Panc1 (cell line): ENCODE measurements around the gene HIGD1C. TPM values are rescaled to one million over a fixed set of nuclear protein-coding genes. Genes with fewer than 3 reads are reported as not detected.

ENCODE experiments used
- ATAC-seq: fragments of 200-7000 bp; cut with Tn5 transposase; 2 replicates; pipeline ENCODE4 v1.9.1; 2020; ENCODE audit warnings: mild to moderate bottlenecking, moderate library complexity
- BruUV-seq: library from RNA; stranded (reverse); fragments of 400-500 nt; replicated peaks from 2 replicates; lab custom pipeline; 2021; lab: Mats Ljungman, UMichigan
- CTCF ChIA-PET: fragments of 300-600 bp; sonication (Branson Sonifier 250); formaldehyde crosslinking; loops from one replicate; lab custom pipeline; 2022; ENCODE audit warnings: antibody characterized with exemption; lab: Charles Lee
- POLR2A ChIA-PET: fragments of 300-600 bp; sonication (Branson Sonifier 250); formaldehyde crosslinking; loops from one replicate; lab custom pipeline; 2022; ENCODE audit warnings: antibody characterized with exemption; lab: Charles Lee
- DNase-seq: peaks from one replicate; pipeline ENCODE4 v3.0.0-alpha.2; 2010; ENCODE audit warnings: low read depth, low spot score
- H3K27ac ChIP-seq: 2 replicates; pipeline ENCODE4 v1.5.1; 2011; ENCODE audit warnings: mild to moderate bottlenecking, low read length, inconsistent platforms
- H3K27me3 ChIP-seq: fragments of 200-500 bp; sonication (Bioruptor generic); 2 replicates; pipeline ENCODE4 v1.6.0; 2014; ENCODE audit warnings: low read length, inconsistent platforms; ENCODE audit not compliant: control insufficient read depth, insufficient read depth
- H3K36me3 ChIP-seq: fragments of 200-500 bp; sonication (Bioruptor generic); 2 replicates; pipeline ENCODE4 v1.5.1; 2014; ENCODE audit warnings: inconsistent platforms, mild to moderate bottlenecking, low read length, moderate library complexity; ENCODE audit not compliant: control insufficient read depth, insufficient read depth
- H3K4me1 ChIP-seq: 2 replicates; pipeline ENCODE4 v1.5.1; 2011; ENCODE audit warnings: inconsistent platforms, mild to moderate bottlenecking, low read length, moderate library complexity; ENCODE audit not compliant: control insufficient read depth, insufficient read depth
- H3K4me3 ChIP-seq, 2 experiments: 2 replicates each; pipeline ENCODE4 v1.5.1; 2011 to 2012; ENCODE audit warnings: low read depth in 2 of 2, low read length in 2 of 2, mild to moderate bottlenecking in 2 of 2, inconsistent platforms in 1 of 2, moderate library complexity in 1 of 2
- H3K9me3 ChIP-seq: fragments of 200-500 bp; sonication (Bioruptor generic); 2 replicates; pipeline ENCODE4 v1.5.1; 2014; ENCODE audit warnings: low read depth, mild to moderate bottlenecking, inconsistent platforms, low read length, moderate library complexity; ENCODE audit not compliant: control insufficient read depth, insufficient read depth
- CTCF ChIP-seq: fragments of 450-650 bp; IDR thresholded peaks from 2 replicates; pipeline ENCODE4 v1.5.1; 2017; ENCODE audit warnings: mild to moderate bottlenecking
- POLR2AphosphoS5 ChIP-seq: IDR thresholded peaks from 2 replicates; pipeline ENCODE4 v1.6.1; 2012; ENCODE audit warnings: mild to moderate bottlenecking, low read depth, low read length, moderate library complexity
- REST ChIP-seq, 2 experiments: IDR thresholded peaks; 2 replicates each; pipeline ENCODE4 v1.6.1; 2011 to 2012; ENCODE audit warnings: low read depth in 2 of 2, control low read depth in 1 of 2, low read length in 1 of 2, mild to moderate bottlenecking in 1 of 2, moderate library complexity in 1 of 2; ENCODE audit not compliant: insufficient read depth in 1 of 2
- SIN3A ChIP-seq: IDR thresholded peaks from 2 replicates; pipeline ENCODE4 v1.6.1; 2012; ENCODE audit warnings: low read depth, mild to moderate bottlenecking, low read length, moderate library complexity, borderline replicate concordance; ENCODE audit not compliant: insufficient read depth
- TCF7L2 ChIP-seq: IDR thresholded peaks from 2 replicates; pipeline ENCODE4 v1.6.1; 2011; ENCODE audit warnings: mild to moderate bottlenecking, low read depth, low read length, inconsistent platforms
- in situ Hi-C: cut with HindIII; loops from 2 replicates; pipeline ENCODE4 v1.10.0; 2016; ENCODE audit warnings: low sequenced_read_pairs, low pct_unique_long_range_greater_than_20kb
- intact Hi-C: fragments of 100-400 bp; cut with micrococcal nuclease; formaldehyde crosslinking; loops from one replicate; pipeline ENCODE4 v1.10.0; 2022; ENCODE audit not compliant: unreplicated experiment
- total RNA-seq: library from RNA; stranded (reverse); gene quantifications from one replicate; pipeline ENCODE4 v1.2.1, GENCODE V29; 2021; ENCODE audit not compliant: unreplicated experiment

Gene HIGD1C
- total RNA-seq, 1 experiment from 2014 or later: not detected

GRCh38 chr12:50990791-50991190 is 38.4 kb downstream of the HIGD1C start:
- no peak for TF ChIP-seq SIN3A
- no peak for TF ChIP-seq POLR2AphosphoS5
- no peak for TF ChIP-seq CTCF
- no peak for TF ChIP-seq REST (IDR thresholded peaks at IDR 0.05; ENCODE audit: insufficient read depth in 1 of 2, low read depth in 2 of 2, low read length in 1 of 2)
- TF ChIP-seq TCF7L2: no peak
- Histone ChIP-seq H3K27ac (no peak overlapping the region), H3K36me3 (peaks cover 18% of the 10 kb centered on the region), H3K4me1 (no peaks in the 10 kb centered on the region), H3K27me3 (no peaks in the 10 kb centered on the region), H3K9me3 (no peaks in the 10 kb centered on the region), H3K4me3 (no peak overlapping the region)
- in situ Hi-C loops (no loop called here), intact Hi-C loops (no loop called here)
- ATAC-seq (no peak), DNase-seq (no peak)
- BruUV-seq: no TSS peak
- CTCF ChIA-PET: no interaction called here
- POLR2A ChIA-PET: no interaction called here

- BruUV-seq: no TSS peak
- peaks cover 20% of the 10 kb centered on the region for H3K36me3 ChIP-seq
- no peak for TF ChIP-seq POLR2AphosphoS5
- TF ChIP-seq CTCF: no peak
- no peak for TF ChIP-seq SIN3A
- no peak for TF ChIP-seq REST (IDR thresholded peaks at IDR 0.05; ENCODE audit: insufficient read depth in 1 of 2, low read depth in 2 of 2, low read length in 1 of 2)
- no peak for TF ChIP-seq TCF7L2
- H3K4me1 ChIP-seq: no peaks in the 10 kb centered on the region
- H3K27me3 ChIP-seq: no peaks in the 10 kb centered on the region
- H3K4me3 ChIP-seq: no peak overlapping the region
- H3K9me3 ChIP-seq: no peaks in the 10 kb centered on the region
- POLR2A ChIA-PET: no interaction called here
- CTCF ChIA-PET: no interaction called here
- no peak for ATAC-seq
- no peak overlapping the region for H3K27ac ChIP-seq
- DNase-seq: no peak
- intact Hi-C loops (no loop called here), in situ Hi-C loops (no loop called here)
Measured at GRCh38 chr12:50991291-50991690, 38.9 kb downstream of the HIGD1C start.
